IMR-90 (cell line): ENCODE data around the gene ATP6AP1. TPM values are rescaled to one million over a fixed set of nuclear protein-coding genes. Genes with fewer than 3 reads are reported as not detected.

Experiments used
- ELK1 ChIP-seq: fragments of 150-350 bp; IDR thresholded peaks from 2 replicates; pipeline ENCODE4 v1.6.1; 2016; ENCODE audit warnings: low read depth, mild to moderate bottlenecking, low read length, moderate library complexity, borderline replicate concordance
- MAFK ChIP-seq: IDR thresholded peaks from 2 replicates; pipeline ENCODE4 v1.6.1; 2012; ENCODE audit warnings: low read depth, low read length, improper control_type of control experiment
- MXI1 ChIP-seq: IDR thresholded peaks from 2 replicates; pipeline ENCODE4 v1.6.1; 2012; ENCODE audit warnings: low read depth, mild to moderate bottlenecking, low read length, moderate library complexity, borderline replicate concordance
- POLR2A ChIP-seq: IDR thresholded peaks from 2 replicates; pipeline ENCODE4 v1.6.1; 2012; ENCODE audit warnings: mild to moderate bottlenecking, low read depth, low read length
- RAD21 ChIP-seq: IDR thresholded peaks from 2 replicates; pipeline ENCODE4 v1.6.1; 2012; ENCODE audit warnings: low read length, improper control_type of control experiment
- RCOR1 ChIP-seq: IDR thresholded peaks from 2 replicates; pipeline ENCODE4 v1.6.1; 2012; ENCODE audit warnings: mild to moderate bottlenecking, low read length, improper control_type of control experiment; ENCODE audit not compliant: insufficient replicate concordance
- SMC3 ChIP-seq: fragments of 150-350 bp; IDR thresholded peaks from 2 replicates; pipeline ENCODE4 v1.6.1; 2016; ENCODE audit warnings: low read depth, mild to moderate bottlenecking, antibody characterized with exemption, low read length, moderate library complexity
- polyA plus RNA-seq, 3 experiments: library from polyadenylated mRNA; depleted of rRNA; stranded (reverse); fragments of >200 nt; gene quantifications; 2 replicates each; pipeline ENCODE4 v1.2.3, GENCODE V29; 2012; ENCODE audit warnings: low replicate concordance in 1 of 3
- total RNA-seq: library from RNA; depleted of rRNA; stranded (reverse); fragments of >200 nt; gene quantifications from 2 replicates; pipeline ENCODE4 v1.2.3, GENCODE V29; 2012

Gene ATP6AP1
- total and polyA plus RNA-seq, 2 of the 4 experiments (the other 2 are of a cell fraction): 13.8 to 96.7 TPM

GRCh38 chrX:154428176-154429171, at the start of gene ATP6AP1 (continued):
- TF ChIP-seq ELK1 (no peak), SMC3 (no peak), MAFK (no peak), MXI1 (no peak), RAD21 (no peak), RCOR1 (no peak), POLR2A (no peak)
